Chondrocyte (in vitro differentiated cells): Measurements from ENCODE around the gene GPX2. TPM values are rescaled to one million over a fixed set of nuclear protein-coding genes. Genes with fewer than 3 reads are reported as not detected.

Source experiments
- DNase-seq: peaks from one replicate; pipeline ENCODE4 v3.0.0; 2021; ENCODE audit warnings: mixed read lengths, low spot score
- H3K27ac Mint-ChIP-seq: one replicate; pipeline ENCODE4 v1.8.0; 2021; ENCODE audit warnings: mild to moderate bottlenecking, moderate library complexity, mixed read lengths; ENCODE audit not compliant: unreplicated experiment
- H3K27me3 Mint-ChIP-seq: 2 replicates; pipeline ENCODE4 v1.8.0; 2021; ENCODE audit warnings: low read depth, mixed read lengths
- H3K36me3 Mint-ChIP-seq: 2 replicates; pipeline ENCODE4 v1.8.0; 2021; ENCODE audit warnings: low read depth, mixed read lengths
- H3K4me1 Mint-ChIP-seq: 2 replicates; pipeline ENCODE4 v1.8.0; 2021; ENCODE audit warnings: low read depth, mild to moderate bottlenecking, mixed read lengths
- H3K4me3 Mint-ChIP-seq: one replicate; pipeline ENCODE4 v1.8.0; 2021; ENCODE audit warnings: mild to moderate bottlenecking, moderate library complexity, mixed read lengths; ENCODE audit not compliant: unreplicated experiment
- H3K9me3 Mint-ChIP-seq: 2 replicates; pipeline ENCODE4 v1.8.0; 2021; ENCODE audit warnings: low read depth, mixed read lengths
- CTCF ChIP-seq: fragments of 200-600 bp; sonication (generic); IDR thresholded peaks from 2 replicates; pipeline ENCODE4 v1.5.0; 2021; ENCODE audit warnings: antibody characterized with exemption, mild to moderate bottlenecking, moderate library complexity
- total RNA-seq: library from RNA; stranded (reverse); gene quantifications from 3 replicates; pipeline ENCODE4 v1.2.1, GENCODE V29; 2021

Gene GPX2
- total RNA-seq, 1 donor from 2014 or later = not detected

GRCh38 chr14:64958743-64959142, 16.2 kb upstream of the GPX2 start:
- Mint-ChIP-seq H3K9me3 (no peaks in the 10 kb centered on the region), H3K4me3 (no peak overlapping the region), H3K27ac (peak overlapping the region; percentile 8), H3K36me3 (peaks cover 5% of the 10 kb centered on the region), H3K4me1 (peaks cover 16% of the 10 kb centered on the region), H3K27me3 (no peaks in the 10 kb centered on the region)
- TF ChIP-seq CTCF = no peak
- DNase-seq = no peak

- peaks cover 5% of the 10 kb centered on the region for H3K36me3 Mint-ChIP-seq
- no peaks in the 10 kb centered on the region for H3K27me3 Mint-ChIP-seq
- no peak overlapping the region for H3K27ac Mint-ChIP-seq
- TF ChIP-seq CTCF = no peak
- no peaks in the 10 kb centered on the region for H3K9me3 Mint-ChIP-seq
- H3K4me1 Mint-ChIP-seq = peaks cover 13% of the 10 kb centered on the region
- no peak overlapping the region for H3K4me3 Mint-ChIP-seq
- DNase-seq = no peak
These were observed 15.7 kb upstream of the GPX2 start for GRCh38 chr14:64958201-64958600.

- Mint-ChIP-seq H3K9me3 (no peaks in the 10 kb centered on the region), H3K4me3 (no peak overlapping the region), H3K4me1 (peaks cover 13% of the 10 kb centered on the region), H3K27ac (no peak overlapping the region), H3K27me3 (no peaks in the 10 kb centered on the region), H3K36me3 (peaks cover 5% of the 10 kb centered on the region)
- no peak for DNase-seq
- TF ChIP-seq CTCF = no peak
These were observed 14.3 kb upstream of the GPX2 start for GRCh38 chr14:64956697-64957406.

- H3K27ac Mint-ChIP-seq = no peak overlapping the region
- peaks cover 5% of the 10 kb centered on the region for H3K4me1 Mint-ChIP-seq
- H3K4me3 Mint-ChIP-seq = no peak overlapping the region
- no peak for DNase-seq
- H3K27me3 Mint-ChIP-seq = no peaks in the 10 kb centered on the region
- H3K36me3 Mint-ChIP-seq = peaks cover 12% of the 10 kb centered on the region
- no peaks in the 10 kb centered on the region for H3K9me3 Mint-ChIP-seq
- no peak for TF ChIP-seq CTCF
These were observed 12.8 kb upstream of the GPX2 start for GRCh38 chr14:64955297-64955696.

GRCh38 chr14:64954491-64955240, 12.1 kb upstream of the GPX2 start:
- TF ChIP-seq CTCF = no peak
- no peak overlapping the region for H3K27ac Mint-ChIP-seq
- H3K4me3 Mint-ChIP-seq = no peak overlapping the region
- peaks cover 14% of the 10 kb centered on the region for H3K36me3 Mint-ChIP-seq
- no peak for DNase-seq
- no peaks in the 10 kb centered on the region for H3K27me3 Mint-ChIP-seq
- H3K9me3 Mint-ChIP-seq = no peaks in the 10 kb centered on the region
- no peaks in the 10 kb centered on the region for H3K4me1 Mint-ChIP-seq
